NCI-H345 (cell line): ENCODE data around the gene BTBD19.

Experiments used
- DNase-seq: peaks from one replicate; lab custom pipeline; 2025; lab: John Stamatoyannopoulos, UW

The BTBD19 gene

DNA sequence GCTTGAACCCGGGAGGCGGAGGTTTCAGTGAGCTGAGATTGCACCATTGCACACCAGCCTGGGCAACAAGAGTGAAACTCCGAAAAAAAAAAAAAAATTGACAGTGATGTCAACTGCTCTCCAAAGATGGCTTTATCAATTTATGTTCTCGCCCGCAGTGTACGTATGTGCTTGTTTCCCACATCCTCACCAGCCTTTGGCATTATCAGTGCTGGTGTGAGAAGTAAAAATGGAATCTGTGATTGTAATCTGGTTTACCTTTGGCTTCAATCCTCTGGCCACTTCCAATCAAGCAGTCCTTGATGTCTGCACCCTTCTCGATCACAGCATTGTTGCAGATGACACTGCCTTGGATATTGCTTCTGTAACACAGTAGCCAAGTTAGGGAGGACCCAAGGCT lies 49.1 kb downstream of the BTBD19 start:
- no peak for DNase-seq

DNA sequence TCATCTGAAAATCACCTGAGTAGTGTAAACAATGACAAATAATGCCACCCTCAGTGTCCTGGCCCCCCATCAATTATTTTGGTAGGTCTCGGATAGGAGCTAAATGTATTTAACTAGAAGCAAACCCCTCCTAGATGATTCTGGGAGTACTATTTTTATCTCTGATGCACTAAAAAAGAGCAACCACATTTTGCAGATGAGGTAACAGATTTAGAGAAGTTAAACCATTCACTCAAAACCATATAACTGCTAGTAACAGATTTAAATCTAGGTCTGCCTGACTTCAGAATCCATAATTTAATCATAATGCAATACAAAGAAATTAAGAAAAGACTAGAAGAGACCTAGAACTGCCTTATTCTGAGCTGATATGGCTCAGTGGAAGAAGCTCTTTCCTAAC lies 52.0 kb downstream of the BTBD19 start:
- no peak for DNase-seq

DNA sequence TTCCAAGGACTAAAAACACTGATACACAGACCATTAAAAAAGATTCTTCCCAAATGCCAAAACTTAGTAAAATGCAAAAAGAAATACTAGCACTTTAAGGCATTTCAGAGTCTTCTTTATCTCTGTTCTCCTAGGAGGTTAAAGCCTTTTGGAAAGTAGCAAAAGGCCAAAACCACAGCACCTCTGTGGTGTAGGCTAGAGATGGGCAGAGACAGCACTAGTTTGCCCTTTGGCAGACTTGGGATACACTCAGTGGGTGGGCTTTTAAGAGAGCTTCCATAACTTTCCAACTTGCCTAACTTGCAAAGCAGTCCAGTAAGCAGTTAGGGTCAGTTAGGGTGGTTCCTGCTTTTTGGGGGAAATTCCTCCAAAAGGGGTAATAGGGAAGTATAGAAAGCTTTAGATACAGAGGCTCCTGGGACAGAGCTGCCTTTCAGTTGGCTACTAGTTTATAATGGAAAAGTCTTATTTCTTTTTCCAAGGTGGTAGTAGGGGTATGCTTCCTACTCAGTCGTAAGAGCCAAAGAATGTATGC lies 52.6 kb downstream of the BTBD19 start:
- DNase-seq, result no peak

- DNase-seq, result no peak
Measured at GRCh38 chr1:44862829-44863401, 54.6 kb downstream of the BTBD19 start.
